ENCODE measurements around the gene TMEM240. TPM values are rescaled to one million over a fixed set of nuclear protein-coding genes. Genes with fewer than 3 reads are reported as not detected.
A peak's percentile ranks its signal among the peaks of the same experiment; 100 is the strongest.

TMEM240 gene
- total and polyA plus RNA-seq, 9 of the 15 experiments (the other 6 are each of a cell fraction or from before 2014, with no cell fraction given) = 0.24 to 2.0 (median 0.69) TPM; not detected in 5

- Histone ChIP-seq H3K79me2 (ENCODE audit: control insufficient read depth, insufficient read depth, low read length) (peaks cover 32% of the 10 kb centered on the region), H3K36me3 (ENCODE audit: control insufficient read depth, insufficient read depth, low read length) (peaks cover 71% of the 10 kb centered on the region; the same call in 2 of the 3 replicates), H3K4me1 (replicated peaks in 1 of 2; ENCODE audit: control insufficient read depth in 2 of 2, insufficient read depth in 2 of 2, low read length in 2 of 2) (peaks cover 0 to 51% of the 10 kb centered on the region in 2 experiments; a peak in 2 of 5 replicates), H3K9ac (ENCODE audit: insufficient read depth in 1 of 2, low read depth in 2 of 2, low read length in 2 of 2) (no peak overlapping the region; a peak in 1 of 4 replicates), H3K27me3 (ENCODE audit: control insufficient read depth in 2 of 2, insufficient read depth in 2 of 2, low read length in 2 of 2) (no peaks in the 10 kb centered on the region), H4K20me1 (replicated peaks; ENCODE audit: control insufficient read depth, insufficient read depth, low read length) (peaks cover 16% of the 10 kb centered on the region), H3K4me2 (ENCODE audit: insufficient read depth, low read length) (no peak overlapping the region), H3K4me3 (no peak overlapping the region), H3K9me1 (ENCODE audit: control insufficient read depth, insufficient read depth, low read length) (peaks cover 7% of the 10 kb centered on the region), H3K9me3 (replicated peaks; ENCODE audit: control insufficient read depth, insufficient read depth, low read depth, low read length) (no peaks in the 10 kb centered on the region), H2AFZ (ENCODE audit: low read depth, low read length) (no peak overlapping the region), H3K27ac (ENCODE audit: extremely low read depth, low read depth, low read length) (no peak overlapping the region)
- in situ Hi-C loops (cut with MboI) = no loop called here
- intact Hi-C loops (cut with micrococcal nuclease) = no loop called here
- ChIA-PET POLR2A (interaction anchor here (0.6 to 4.7 kb wide), 4 partner anchors 10 to 147 kb away, joined by 3 to 36 read pairs (median 6); no protein-coding TSS in a partner anchor), CTCF (ENCODE audit: low intra/inter-chr PET ratio) (no interaction called here)
- BruUV-seq (replicated peaks) = no TSS peak
- ATAC-seq = no peak
- no peak for DNase-seq (ENCODE audit: extremely low read depth in 1 of 4, low spot score in 3 of 4)
- TF ChIP-seq POLR2G (IDR thresholded peaks at IDR 0.05; ENCODE audit: low read depth, low read length) (peak; percentile 59; the same call in 1 of the 2 replicates), HDAC2 (IDR thresholded peaks at IDR 0.05) (no peak)
- 96% methylated on average over 17 of the region's 19 CpGs for WGBS (ENCODE audit: insufficient coverage, low coverage, missing lambda C conversion rate)
- no peak for FAIRE-seq
Observed at GRCh38 chr1:1547476-1547875, 7.1 kb upstream of the TMEM240 start.

GRCh38 chr1:1547011-1547410, 6.6 kb upstream of the TMEM240 start:
- CTCF ChIA-PET (ENCODE audit: low intra/inter-chr PET ratio) = no interaction called here
- TF ChIP-seq ZNF124 (CRISPR knock-in tag; IDR thresholded peaks at IDR 0.05) (no peak), PCBP2 (IDR thresholded peaks at IDR 0.05; ENCODE audit: low read depth, low read length, poor library complexity, severe bottlenecking) (no peak), POLR2G (IDR thresholded peaks at IDR 0.05; ENCODE audit: low read depth, low read length) (peak; percentile 49; the same call in 1 of the 2 replicates), CEBPG (CRISPR knock-in tag; IDR thresholded peaks at IDR 0.05) (no peak), CEBPG (tag; conservative IDR thresholded peaks at IDR 0.05 in 1 of 2, IDR thresholded peaks at IDR 0.05 in 1 of 2) (no peak)
- TF ChIP-seq, protein P1, sequence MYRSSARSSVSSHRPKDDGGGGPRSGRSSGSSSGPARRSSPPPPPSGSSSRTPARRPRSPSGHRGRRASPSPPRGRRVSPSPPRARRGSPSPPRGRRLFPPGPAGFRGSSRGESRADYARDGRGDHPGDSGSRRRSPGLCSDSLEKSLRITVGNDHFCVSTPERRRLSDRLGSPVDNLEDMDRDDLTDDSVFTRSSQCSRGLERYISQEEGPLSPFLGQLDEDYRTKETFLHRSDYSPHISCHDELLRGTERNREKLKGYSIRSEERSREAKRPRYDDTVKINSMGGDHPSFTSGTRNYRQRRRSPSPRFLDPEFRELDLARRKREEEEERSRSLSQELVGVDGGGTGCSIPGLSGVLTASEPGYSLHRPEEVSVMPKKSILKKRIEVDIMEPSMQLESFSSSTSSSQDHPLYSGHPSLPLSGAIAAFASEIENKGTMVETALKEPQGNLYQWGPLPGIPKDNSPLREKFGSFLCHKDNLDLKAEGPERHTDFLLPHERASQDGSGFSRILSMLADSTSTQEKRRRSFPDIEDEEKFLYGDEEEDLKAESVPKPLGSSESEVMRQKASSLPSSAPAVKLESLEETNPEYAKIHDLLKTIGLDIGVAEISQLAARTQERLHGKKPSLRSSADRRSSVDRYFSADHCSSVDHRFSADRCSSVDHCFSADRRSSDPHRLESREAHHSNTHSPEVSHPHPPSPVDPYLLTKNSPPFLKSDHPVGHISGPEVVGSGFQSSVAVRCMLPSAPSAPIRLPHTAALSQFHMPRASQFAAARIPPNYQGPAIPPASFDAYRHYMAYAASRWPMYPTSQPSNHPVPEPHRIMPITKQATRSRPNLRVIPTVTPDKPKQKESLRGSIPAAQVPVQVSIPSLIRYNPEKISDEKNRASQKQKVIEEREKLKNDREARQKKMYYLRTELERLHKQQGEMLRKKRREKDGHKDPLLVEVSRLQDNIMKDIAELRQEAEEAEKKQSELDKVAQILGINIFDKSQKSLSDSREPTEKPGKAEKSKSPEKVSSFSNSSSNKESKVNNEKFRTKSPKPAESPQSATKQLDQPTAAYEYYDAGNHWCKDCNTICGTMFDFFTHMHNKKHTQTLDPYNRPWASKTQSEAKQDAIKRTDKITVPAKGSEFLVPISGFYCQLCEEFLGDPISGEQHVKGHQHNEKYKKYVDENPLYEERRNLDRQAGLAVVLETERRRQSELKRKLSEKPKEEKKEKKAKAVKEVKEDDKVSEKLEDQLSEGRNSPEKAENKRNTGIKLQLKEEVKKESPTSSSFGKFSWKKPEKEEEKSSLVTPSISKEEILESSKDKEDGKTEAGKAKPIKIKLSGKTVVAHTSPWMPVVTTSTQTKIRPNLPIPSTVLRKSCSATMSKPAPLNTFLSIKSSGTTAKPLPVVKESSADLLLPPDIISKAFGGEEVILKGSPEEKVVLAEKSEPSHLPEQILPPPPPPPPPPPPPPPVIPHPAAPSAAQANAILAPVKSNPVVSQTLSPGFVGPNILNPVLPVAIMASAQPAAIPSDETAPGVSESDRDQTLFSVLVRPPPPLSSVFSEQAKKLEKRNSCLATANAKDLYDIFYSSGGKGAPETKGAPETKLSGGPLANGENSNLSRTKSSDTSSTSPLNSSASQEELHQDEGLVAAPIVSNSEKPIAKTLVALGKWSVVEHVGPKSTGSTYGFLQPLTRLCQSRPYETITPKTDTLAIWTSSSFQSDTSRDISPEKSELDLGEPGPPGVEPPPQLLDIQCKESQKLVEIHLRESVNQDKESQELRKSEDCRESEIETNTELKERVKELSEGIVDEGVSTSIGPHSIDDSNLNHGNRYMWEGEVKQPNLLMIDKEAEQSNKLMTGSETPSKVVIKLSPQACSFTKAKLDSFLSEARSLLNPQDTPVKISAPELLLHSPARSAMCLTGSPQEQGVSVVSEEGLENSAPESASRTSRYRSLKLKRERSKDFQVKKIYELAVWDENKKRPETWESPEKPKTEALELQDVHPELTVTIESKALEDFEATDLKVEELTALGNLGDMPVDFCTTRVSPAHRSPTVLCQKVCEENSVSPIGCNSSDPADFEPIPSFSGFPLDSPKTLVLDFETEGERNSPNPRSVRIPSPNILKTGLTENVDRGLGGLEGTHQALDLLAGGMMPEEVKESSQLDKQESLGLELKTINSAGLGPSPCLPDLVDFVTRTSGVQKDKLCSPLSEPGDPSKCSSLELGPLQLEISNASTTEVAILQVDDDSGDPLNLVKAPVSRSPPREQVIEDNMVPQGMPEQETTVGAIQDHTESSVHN (IDR thresholded peaks at IDR 0.05; ENCODE audit: borderline replicate concordance in 1 of 2, low read depth in 1 of 2) = no peak

More at GRCh38 chr1:1547011-1547410, 6.6 kb upstream of the TMEM240 start:
- in situ Hi-C loops (cut with MboI) = no loop called here
- BruUV-seq (replicated peaks) = no TSS peak
- Histone ChIP-seq H3K9me1 (ENCODE audit: control insufficient read depth, insufficient read depth, low read length) (peaks cover 6% of the 10 kb centered on the region), H3K36me3 (ENCODE audit: control insufficient read depth, insufficient read depth, low read length) (peaks cover 71% of the 10 kb centered on the region), H4K20me1 (replicated peaks; ENCODE audit: control insufficient read depth, insufficient read depth, low read length) (peaks cover 16% of the 10 kb centered on the region), H3K27me3 (ENCODE audit: control insufficient read depth in 2 of 2, insufficient read depth in 2 of 2, low read length in 2 of 2) (no peaks in the 10 kb centered on the region), H3K4me2 (ENCODE audit: insufficient read depth, low read length) (no peak overlapping the region), H3K79me2 (ENCODE audit: control insufficient read depth, insufficient read depth, low read length) (peaks cover 28% of the 10 kb centered on the region), H2AFZ (ENCODE audit: low read depth, low read length) (no peak overlapping the region), H3K9me3 (replicated peaks; ENCODE audit: control insufficient read depth, insufficient read depth, low read depth, low read length) (no peaks in the 10 kb centered on the region), H3K9ac (ENCODE audit: insufficient read depth in 1 of 2, low read depth in 2 of 2, low read length in 2 of 2) (peak overlapping the region in 1 of 2 experiments; percentile 69; a peak in 1 of 4 replicates), H3K4me3 (no peak overlapping the region), H3K27ac (ENCODE audit: extremely low read depth, low read depth, low read length) (no peak overlapping the region), H3K4me1 (replicated peaks in 1 of 2; ENCODE audit: control insufficient read depth in 2 of 2, insufficient read depth in 2 of 2, low read length in 2 of 2) (peaks cover 0 to 51% of the 10 kb centered on the region in 2 experiments; a peak in 2 of 5 replicates)
- ATAC-seq (no peak), FAIRE-seq (no peak), DNase-seq (ENCODE audit: extremely low read depth in 1 of 4, low spot score in 3 of 4) (no peak)
- WGBS (ENCODE audit: insufficient coverage, low coverage, missing lambda C conversion rate) = 91% methylated on average over 8 of the region's 9 CpGs
- POLR2A ChIA-PET = interaction anchor here (0.6 to 4.7 kb wide), 4 partner anchors 10 to 49 kb away, joined by 4 to 36 read pairs (median 6); no protein-coding TSS in a partner anchor
- intact Hi-C loops (cut with micrococcal nuclease) = no loop called here
